GM23248 (cell line): Measurements from ENCODE around the gene TOE1. TPM values are rescaled to one million over a fixed set of nuclear protein-coding genes. Genes with fewer than 3 reads are reported as not detected.

Source experiments
- DNase-seq: peaks from one replicate; pipeline ENCODE4 v3.0.0-alpha.2; 2015
- H2AFZ ChIP-seq: fragments of 200-600 bp; sonication (generic); 2 replicates; pipeline ENCODE4 v1.6.1; 2016; ENCODE audit warnings: antibody characterized with exemption
- H3F3A ChIP-seq: fragments of 200-600 bp; sonication (generic); 2 replicates; pipeline ENCODE4 v1.6.1; 2016; ENCODE audit warnings: mild to moderate bottlenecking, antibody characterized with exemption, mixed run types; ENCODE audit not compliant: insufficient read depth
- H3K27ac ChIP-seq: fragments of 200-600 bp; sonication (generic); 2 replicates; pipeline ENCODE4 v1.5.1; 2016; ENCODE audit warnings: mild to moderate bottlenecking
- H3K27me3 ChIP-seq: fragments of 200-600 bp; sonication (generic); replicated peaks from 2 replicates; pipeline ENCODE4 v1.6.1; 2016; ENCODE audit warnings: mild to moderate bottlenecking; ENCODE audit not compliant: insufficient read depth
- H3K36me3 ChIP-seq: fragments of 200-600 bp; sonication (generic); 2 replicates; pipeline ENCODE4 v1.6.1; 2016; ENCODE audit warnings: low read depth, mild to moderate bottlenecking
- H3K4me1 ChIP-seq: fragments of 200-600 bp; sonication (generic); 2 replicates; pipeline ENCODE4 v1.6.1; 2016; ENCODE audit warnings: mild to moderate bottlenecking; ENCODE audit not compliant: insufficient read depth
- H3K4me2 ChIP-seq: fragments of 200-600 bp; sonication (generic); one replicate; pipeline ENCODE4 v1.6.1; 2016; ENCODE audit warnings: mild to moderate bottlenecking; ENCODE audit not compliant: unreplicated experiment
- H3K4me3 ChIP-seq: fragments of 200-600 bp; sonication (generic); 2 replicates; pipeline ENCODE4 v1.5.1; 2016; ENCODE audit warnings: mild to moderate bottlenecking
- H3K79me2 ChIP-seq: fragments of 200-600 bp; sonication (generic); 2 replicates; pipeline ENCODE4 v1.6.1; 2016; ENCODE audit warnings: mild to moderate bottlenecking; ENCODE audit not compliant: insufficient read depth
- H3K9ac ChIP-seq: fragments of 200-600 bp; sonication (generic); 2 replicates; pipeline ENCODE4 v1.6.1; 2016; ENCODE audit warnings: mild to moderate bottlenecking
- H3K9me2 ChIP-seq: fragments of 200-600 bp; sonication (generic); 2 replicates; pipeline ENCODE4 v1.6.1; 2016; ENCODE audit warnings: mixed run types, mild to moderate bottlenecking, moderate library complexity; ENCODE audit not compliant: insufficient read depth
- H3K9me3 ChIP-seq: fragments of 200-600 bp; sonication (generic); one replicate; pipeline ENCODE4 v1.6.1; 2017; ENCODE audit warnings: low read depth
- H4K20me1 ChIP-seq: fragments of 200-600 bp; sonication (generic); 2 replicates; pipeline ENCODE4 v1.6.0; 2016; ENCODE audit not compliant: insufficient read depth
- EZH2 ChIP-seq: fragments of 200-600 bp; sonication (generic); IDR thresholded peaks from 2 replicates; pipeline ENCODE4 v1.6.1; 2018; ENCODE audit warnings: antibody characterized with exemption, mild to moderate bottlenecking; ENCODE audit not compliant: insufficient read depth, poor library complexity, severe bottlenecking
- EZH2phosphoT487 ChIP-seq: fragments of 200-600 bp; sonication (generic); IDR thresholded peaks from 2 replicates; pipeline ENCODE4 v1.6.1; 2018; ENCODE audit warnings: antibody characterized with exemption, moderate library complexity, mild to moderate bottlenecking, low read depth; ENCODE audit not compliant: insufficient read depth
- WGBS, 2 experiments: methylation state at CpG; one replicate each; pipeline ENCODE4 v1.1.6; 2015 to 2017; ENCODE audit warnings: low lambda C conversion rate in 2 of 2, low coverage in 1 of 2; ENCODE audit errors: missing lambda C conversion rate in 2 of 2; 5-methylcytosine and 5-hydroxymethylcytosine counted together
- in situ Hi-C: fragments of 300-500 bp; cut with MboI; formaldehyde crosslinking; loops from 2 replicates; pipeline ENCODE4 v1.15.0; 2020
- polyA plus RNA-seq: library from polyadenylated mRNA; unstranded; fragments of >200 nt; fragmentation: Nextera tagmentation; extraction: Ambion mirVana; gene quantifications from 2 replicates; pipeline ENCODE4 v1.2.1, GENCODE V29; 2016
- total RNA-seq: library from RNA; depleted of rRNA; stranded (reverse); fragments of >200 nt; shearing (Covaris generic); gene quantifications from 2 replicates; pipeline ENCODE4 v1.2.3, GENCODE V29; 2014; rRNA removed

TOE1 gene
- total and polyA plus RNA-seq, 2 experiments from 2014 or later: 8.4 to 15.3 TPM

GRCh38 chr1:45385302-45385701, 45.3 kb downstream of the TOE1 start:
- Histone ChIP-seq H3F3A (no peaks in the 10 kb centered on the region), H3K9ac (no peak overlapping the region), H3K4me2 (no peak overlapping the region), H4K20me1 (no peaks in the 10 kb centered on the region), H3K36me3 (no peaks in the 10 kb centered on the region), H2AFZ (no peak overlapping the region), H3K27ac (no peak overlapping the region), H3K27me3 (no peaks in the 10 kb centered on the region), H3K4me3 (no peak overlapping the region), H3K9me3 (no peaks in the 10 kb centered on the region), H3K9me2 (no peaks in the 10 kb centered on the region), H3K79me2 (no peaks in the 10 kb centered on the region), H3K4me1 (no peaks in the 10 kb centered on the region)
- 73 to 88% methylated on average over 3 of the region's 3 CpGs for WGBS, 2 experiments
- in situ Hi-C loops: no loop called here
- DNase-seq: no peak
- TF ChIP-seq EZH2 (no peak), EZH2phosphoT487 (no peak)

GRCh38 chr1:45386219-45386618, 46.2 kb downstream of the TOE1 start:
- Histone ChIP-seq H4K20me1 (no peaks in the 10 kb centered on the region), H2AFZ (no peak overlapping the region), H3K27me3 (no peaks in the 10 kb centered on the region), H3F3A (no peaks in the 10 kb centered on the region), H3K79me2 (no peaks in the 10 kb centered on the region), H3K9me2 (no peaks in the 10 kb centered on the region), H3K4me2 (no peak overlapping the region), H3K4me3 (no peak overlapping the region), H3K36me3 (no peaks in the 10 kb centered on the region), H3K9ac (no peak overlapping the region), H3K9me3 (no peaks in the 10 kb centered on the region), H3K4me1 (no peaks in the 10 kb centered on the region), H3K27ac (no peak overlapping the region)
- TF ChIP-seq EZH2phosphoT487 (no peak), EZH2 (no peak)
- WGBS, 2 experiments: 73 to 98% methylated on average over 3 of the region's 3 CpGs
- in situ Hi-C loops: no loop called here
- DNase-seq: no peak

Other genes starting within 250 kb of the TOE1 start
- gene ZSWIM5, start 133.6 kb upstream of the TOE1 start, total RNA-seq: 0.54 and 1.1 TPM in 2 replicates
- 0.06 and 0.08 TPM in 2 replicates for gene ZSWIM5, start 133.6 kb upstream of the TOE1 start, polyA plus RNA-seq
- 3.7 TPM in 2 replicates for gene HPDL, start 13.3 kb upstream of the TOE1 start, total RNA-seq
- gene HPDL, start 13.3 kb upstream of the TOE1 start, polyA plus RNA-seq: 1.2 and 1.4 TPM in 2 replicates
- 14.5 and 15.0 TPM in 2 replicates for gene MUTYH, start 270 bp downstream of the TOE1 start, total RNA-seq
- gene MUTYH, start 270 bp downstream of the TOE1 start, polyA plus RNA-seq: 10.0 and 10.6 TPM in 2 replicates
- gene TESK2, start 151.0 kb downstream of the TOE1 start, total RNA-seq: 1.1 and 1.3 TPM in 2 replicates
- 1.5 and 1.8 TPM in 2 replicates for gene TESK2, start 151.0 kb downstream of the TOE1 start, polyA plus RNA-seq
- 0.76 and 1.4 TPM in 2 replicates for gene CCDC163, start 159.9 kb downstream of the TOE1 start, total RNA-seq
- 1.8 TPM in 2 replicates for gene CCDC163, start 159.9 kb downstream of the TOE1 start, polyA plus RNA-seq
- gene MMACHC, start 160.1 kb downstream of the TOE1 start, total RNA-seq: 2.8 and 12.9 TPM in 2 replicates
- 4.4 and 4.5 TPM in 2 replicates for gene MMACHC, start 160.1 kb downstream of the TOE1 start, polyA plus RNA-seq
- gene PRDX1, start 181.7 kb downstream of the TOE1 start, total RNA-seq: 462 and 474 TPM in 2 replicates
- 759 and 775 TPM in 2 replicates for gene PRDX1, start 181.7 kb downstream of the TOE1 start, polyA plus RNA-seq
- gene AKR1A1, start 210.7 kb downstream of the TOE1 start, total RNA-seq: 76.3 and 86.9 TPM in 2 replicates
- 106 and 108 TPM in 2 replicates for gene AKR1A1, start 210.7 kb downstream of the TOE1 start, polyA plus RNA-seq
- 30.3 and 37.3 TPM in 2 replicates for gene NASP, start 243.9 kb downstream of the TOE1 start, total RNA-seq
- gene NASP, start 243.9 kb downstream of the TOE1 start, polyA plus RNA-seq: 38.2 and 39.1 TPM in 2 replicates